IMR-90 (cell line): ENCODE data around the gene ERBB4. TPM values are rescaled to one million over a fixed set of nuclear protein-coding genes. Genes with fewer than 3 reads are reported as not detected.

Experiments
- ATAC-seq: fragments of 200-7000 bp; cut with Tn5 transposase; 2 replicates; pipeline ENCODE4 v1.9.1; 2020; ENCODE audit warnings: low read depth, mild to moderate bottlenecking, moderate library complexity
- BruUV-seq: library from RNA; stranded (reverse); fragments of 400-500 nt; replicated peaks from 2 replicates; lab custom pipeline; 2021; lab: Mats Ljungman, UMichigan
- CTCF ChIA-PET: fragments of 300-600 bp; formaldehyde crosslinking; extraction: SDS; loops from one replicate; lab custom pipeline; 2021; ENCODE audit warnings: antibody characterized with exemption; lab: Yijun Ruan, JAX
- POLR2A ChIA-PET: fragments of 300-600 bp; sonication (Branson Sonifier 250); formaldehyde crosslinking; loops from one replicate; lab custom pipeline; 2022; ENCODE audit warnings: antibody characterized with exemption; ENCODE audit not compliant: unreplicated experiment; lab: Charles Lee
- DNase-seq: peaks from one replicate; pipeline ENCODE4 v3.0.0; 2013
- H2AFZ ChIP-seq: replicated peaks from 2 replicates; pipeline ENCODE3; 2013; ENCODE audit warnings: low read length, mild to moderate bottlenecking; ENCODE audit not compliant: poor library complexity
- H2AK5ac ChIP-seq: 2 replicates; pipeline ENCODE4 v1.6.1; 2013; ENCODE audit warnings: low read depth, low read length, inconsistent platforms
- H2AK9ac ChIP-seq: replicated peaks from 2 replicates; pipeline ENCODE3; 2013; ENCODE audit warnings: mild to moderate bottlenecking, low read depth, low read length, moderate library complexity; ENCODE audit not compliant: poor library complexity
- H2BK120ac ChIP-seq: 2 replicates; pipeline ENCODE4 v1.6.1; 2013; ENCODE audit warnings: low read depth, low read length, inconsistent platforms
- H2BK15ac ChIP-seq: 3 replicates; pipeline ENCODE4 v1.6.1; 2013; ENCODE audit warnings: low read depth, low read length, inconsistent platforms
- H2BK20ac ChIP-seq: 2 replicates; pipeline ENCODE4 v1.6.1; 2013; ENCODE audit warnings: low read depth, mild to moderate bottlenecking, inconsistent platforms, low read length, moderate library complexity
- H2BK5ac ChIP-seq: 2 replicates; pipeline ENCODE4 v1.6.1; 2013; ENCODE audit warnings: mild to moderate bottlenecking, low read depth, low read length, inconsistent platforms; ENCODE audit not compliant: poor library complexity, severe bottlenecking
- H3K14ac ChIP-seq: replicated peaks from 2 replicates; pipeline ENCODE4 v1.6.1; 2013; ENCODE audit warnings: low read depth, low read length, inconsistent platforms
- H3K18ac ChIP-seq: 2 replicates; pipeline ENCODE4 v1.6.1; 2013; ENCODE audit warnings: low read depth, low read length, control low read depth
- H3K23ac ChIP-seq: 2 replicates; pipeline ENCODE4 v1.6.1; 2013; ENCODE audit warnings: low read depth, low read length, inconsistent platforms
- H3K27ac ChIP-seq: 2 replicates; pipeline ENCODE4 v1.5.1; 2013; ENCODE audit warnings: mild to moderate bottlenecking, control low read depth, low read length; ENCODE audit not compliant: insufficient read depth
- H3K27me3 ChIP-seq: 2 replicates; pipeline ENCODE4 v1.6.1; 2013; ENCODE audit warnings: low read length; ENCODE audit not compliant: control insufficient read depth, insufficient read depth
- H3K36me3 ChIP-seq: 2 replicates; pipeline ENCODE4 v1.6.1; 2013; ENCODE audit warnings: low read length, mixed read lengths; ENCODE audit not compliant: control insufficient read depth, insufficient read depth
- H3K4ac ChIP-seq: 2 replicates; pipeline ENCODE4 v1.6.1; 2013; ENCODE audit warnings: low read depth, low read length, inconsistent platforms
- H3K4me1 ChIP-seq: 2 replicates; pipeline ENCODE4 v1.6.1; 2013; ENCODE audit warnings: low read length, mixed read lengths; ENCODE audit not compliant: control insufficient read depth, insufficient read depth
- H3K4me2 ChIP-seq: 2 replicates; pipeline ENCODE4 v1.6.1; 2013; ENCODE audit warnings: low read depth, mild to moderate bottlenecking, control low read depth, low read length, moderate library complexity
- H3K4me3 ChIP-seq: 2 replicates; pipeline ENCODE4 v1.5.1; 2013; ENCODE audit warnings: low read depth, mild to moderate bottlenecking, control low read depth, low read length, moderate library complexity; ENCODE audit not compliant: insufficient read depth
- H3K56ac ChIP-seq: 2 replicates; pipeline ENCODE4 v1.6.1; 2013; ENCODE audit warnings: low read length, inconsistent platforms; ENCODE audit not compliant: insufficient read depth; ENCODE audit errors: extremely low read depth
- H3K79me1 ChIP-seq, 2 experiments: 2 replicates each; pipeline ENCODE4 v1.6.1; 2013; ENCODE audit warnings: low read length in 2 of 2, inconsistent platforms in 1 of 2, low read depth in 1 of 2
- H3K9ac ChIP-seq: 2 replicates; pipeline ENCODE4 v1.6.1; 2013; ENCODE audit warnings: low read depth, low read length, control low read depth
- H3K9me1 ChIP-seq: 2 replicates; pipeline ENCODE4 v1.6.1; 2013; ENCODE audit warnings: low read length, inconsistent platforms; ENCODE audit not compliant: insufficient read depth
- H3K9me3 ChIP-seq: 2 replicates; pipeline ENCODE4 v1.6.1; 2013; ENCODE audit warnings: low read length; ENCODE audit not compliant: control insufficient read depth, insufficient read depth
- H4K20me1 ChIP-seq: 2 replicates; pipeline ENCODE4 v1.6.1; 2013; ENCODE audit warnings: low read length, inconsistent platforms; ENCODE audit not compliant: insufficient read depth
- H4K5ac ChIP-seq: 2 replicates; pipeline ENCODE4 v1.6.1; 2013; ENCODE audit warnings: mild to moderate bottlenecking, low read depth, low read length, control low read depth
- H4K8ac ChIP-seq, 2 experiments: 2 replicates each; pipeline ENCODE4 v1.6.1; 2013; ENCODE audit warnings: low read depth in 2 of 2, low read length in 2 of 2, control low read depth in 1 of 2, inconsistent platforms in 1 of 2
- H4K91ac ChIP-seq: 2 replicates; pipeline ENCODE4 v1.6.1; 2013; ENCODE audit warnings: low read depth, low read length, inconsistent platforms; ENCODE audit not compliant: insufficient read depth
- BHLHE40 ChIP-seq: fragments of 150-350 bp; IDR thresholded peaks from 2 replicates; pipeline ENCODE4 v1.6.1; 2016; ENCODE audit warnings: mild to moderate bottlenecking, low read depth, low read length
- CEBPB ChIP-seq: IDR thresholded peaks from 2 replicates; pipeline ENCODE4 v1.6.1; 2012; ENCODE audit warnings: low read depth, low read length, improper control_type of control experiment
- CHD1 ChIP-seq: IDR thresholded peaks from 2 replicates; pipeline ENCODE4 v1.6.1; 2012; ENCODE audit warnings: low read depth, low read length, improper control_type of control experiment
- CTCF ChIP-seq: conservative IDR thresholded peaks from 2 replicates; pipeline ENCODE4 v1.5.1; 2012; ENCODE audit warnings: mild to moderate bottlenecking, low read depth, low read length, improper control_type of control experiment
- ELK1 ChIP-seq: fragments of 150-350 bp; IDR thresholded peaks from 2 replicates; pipeline ENCODE4 v1.6.1; 2016; ENCODE audit warnings: low read depth, mild to moderate bottlenecking, low read length, moderate library complexity, borderline replicate concordance
- FOS ChIP-seq: fragments of 150-350 bp; IDR thresholded peaks from 2 replicates; pipeline ENCODE4 v1.6.1; 2016; ENCODE audit warnings: low read depth, low read length
- MAZ ChIP-seq: IDR thresholded peaks from 2 replicates; pipeline ENCODE4 v1.6.1; 2012; ENCODE audit warnings: low read depth, mild to moderate bottlenecking, low read length, improper control_type of control experiment, moderate library complexity, borderline replicate concordance
- MXI1 ChIP-seq: IDR thresholded peaks from 2 replicates; pipeline ENCODE4 v1.6.1; 2012; ENCODE audit warnings: low read depth, mild to moderate bottlenecking, low read length, moderate library complexity, borderline replicate concordance
- NFE2L2 ChIP-seq: fragments of 150-350 bp; IDR thresholded peaks from 2 replicates; pipeline ENCODE4 v1.6.1; 2016; ENCODE audit warnings: low read depth, mild to moderate bottlenecking, low read length
- POLR2A ChIP-seq: IDR thresholded peaks from 2 replicates; pipeline ENCODE4 v1.6.1; 2012; ENCODE audit warnings: mild to moderate bottlenecking, low read depth, low read length
- RAD21 ChIP-seq: IDR thresholded peaks from 2 replicates; pipeline ENCODE4 v1.6.1; 2012; ENCODE audit warnings: low read length, improper control_type of control experiment
- RCOR1 ChIP-seq: IDR thresholded peaks from 2 replicates; pipeline ENCODE4 v1.6.1; 2012; ENCODE audit warnings: mild to moderate bottlenecking, low read length, improper control_type of control experiment; ENCODE audit not compliant: insufficient replicate concordance
- RFX5 ChIP-seq: IDR thresholded peaks from 2 replicates; pipeline ENCODE4 v1.8.0; 2012; ENCODE audit warnings: low read depth, mild to moderate bottlenecking, low read length, moderate library complexity
- SMC3 ChIP-seq: fragments of 150-350 bp; IDR thresholded peaks from 2 replicates; pipeline ENCODE4 v1.6.1; 2016; ENCODE audit warnings: low read depth, mild to moderate bottlenecking, antibody characterized with exemption, low read length, moderate library complexity
- USF2 ChIP-seq: fragments of 150-350 bp; IDR thresholded peaks from 2 replicates; pipeline ENCODE4 v1.6.1; 2017; ENCODE audit warnings: mild to moderate bottlenecking, antibody characterized with exemption, low read length, low read depth
- WGBS, 2 experiments: methylation state at CpG; one replicate each; pipeline versions ENCODE4 v1.1.5 to v1.1.7; 2013; ENCODE audit warnings: missing lambda C conversion rate in 2 of 2; ENCODE audit not compliant: insufficient read length in 1 of 2; ENCODE audit errors: extremely low coverage in 2 of 2; 5-methylcytosine and 5-hydroxymethylcytosine counted together
- dilution Hi-C: fragments of 300-500 bp; cut with HindIII; formaldehyde crosslinking; loops from one replicate; pipeline ENCODE4 v1.14.3; 2018; ENCODE audit warnings: low sequenced_read_pairs; ENCODE audit not compliant: unreplicated experiment
- in situ Hi-C: fragments of 300-500 bp; cut with MboI; formaldehyde crosslinking; loops from 3 replicates; pipeline ENCODE4 v1.14.3; 2019; ENCODE audit warnings: low sequenced_read_pairs, inconsistent platforms, mixed read lengths
- intact Hi-C: fragments of 100-400 bp; cut with micrococcal nuclease; formaldehyde crosslinking; loops from 2 replicates; pipeline ENCODE4 v1.10.0; 2022
- polyA plus RNA-seq, 3 experiments: library from polyadenylated mRNA; depleted of rRNA; stranded (reverse); fragments of >200 nt; gene quantifications; 2 replicates each; pipeline ENCODE4 v1.2.3, GENCODE V29; 2012; ENCODE audit warnings: low replicate concordance in 1 of 3
- total RNA-seq: library from RNA; depleted of rRNA; stranded (reverse); fragments of >200 nt; gene quantifications from 2 replicates; pipeline ENCODE4 v1.2.3, GENCODE V29; 2012

Gene ERBB4
- total and polyA plus RNA-seq, 2 of the 4 experiments (the other 2 are of a cell fraction) = not detected

- no peak overlapping the region for H4K5ac ChIP-seq
- no peak overlapping the region for H2AK5ac ChIP-seq
- H3K4me1 ChIP-seq = no peaks in the 10 kb centered on the region
- H3K14ac ChIP-seq = no peak overlapping the region
- H3K4ac ChIP-seq = no peak overlapping the region
- H3K9me1 ChIP-seq = no peaks in the 10 kb centered on the region
- H3K56ac ChIP-seq = no peak overlapping the region
- H3K4me2 ChIP-seq = no peak overlapping the region
- H2BK20ac ChIP-seq = no peak overlapping the region
- H3K9ac ChIP-seq = no peak overlapping the region
- H3K23ac ChIP-seq = no peak overlapping the region
- DNase-seq (no peak), ATAC-seq (no peak)
- no peak overlapping the region for H3K18ac ChIP-seq
- no peaks in the 10 kb centered on the region for H4K20me1 ChIP-seq
- peaks cover 6% of the 10 kb centered on the region for H3K9me3 ChIP-seq
- in situ Hi-C loops (no loop called here), intact Hi-C loops (no loop called here), dilution Hi-C loops (no loop called here)
- no peak overlapping the region for H2AK9ac ChIP-seq
- TF ChIP-seq USF2 (no peak), MAZ (no peak), RAD21 (no peak), RFX5 (no peak), BHLHE40 (no peak), RCOR1 (no peak), FOS (no peak), NFE2L2 (no peak), CEBPB (no peak), CTCF (no peak), ELK1 (no peak), SMC3 (no peak), CHD1 (no peak), MXI1 (no peak), POLR2A (no peak)
- CTCF ChIA-PET = no interaction called here
- H2AFZ ChIP-seq = no peak overlapping the region
- H3K79me1 ChIP-seq = no peaks in the 10 kb centered on the region
- no peak overlapping the region for H2BK120ac ChIP-seq
- no TSS peak for BruUV-seq
- H4K91ac ChIP-seq = no peak overlapping the region
- no peak overlapping the region for H2BK15ac ChIP-seq
- H2BK5ac ChIP-seq = no peak overlapping the region
- no peak overlapping the region for H3K4me3 ChIP-seq
- no CpG with 5 or more reads among the region's 1 CpG for WGBS, 2 experiments
- H4K8ac ChIP-seq = no peak overlapping the region
- POLR2A ChIA-PET = no interaction called here
- H3K27ac ChIP-seq = no peak overlapping the region
- H3K36me3 ChIP-seq = no peaks in the 10 kb centered on the region
- no peaks in the 10 kb centered on the region for H3K27me3 ChIP-seq
Measured at GRCh38 chr2:211364911-211365310, 1173.7 kb downstream of the ERBB4 start.
